ENCODE measurements around the gene STOML1.

The STOML1 gene

DNA sequence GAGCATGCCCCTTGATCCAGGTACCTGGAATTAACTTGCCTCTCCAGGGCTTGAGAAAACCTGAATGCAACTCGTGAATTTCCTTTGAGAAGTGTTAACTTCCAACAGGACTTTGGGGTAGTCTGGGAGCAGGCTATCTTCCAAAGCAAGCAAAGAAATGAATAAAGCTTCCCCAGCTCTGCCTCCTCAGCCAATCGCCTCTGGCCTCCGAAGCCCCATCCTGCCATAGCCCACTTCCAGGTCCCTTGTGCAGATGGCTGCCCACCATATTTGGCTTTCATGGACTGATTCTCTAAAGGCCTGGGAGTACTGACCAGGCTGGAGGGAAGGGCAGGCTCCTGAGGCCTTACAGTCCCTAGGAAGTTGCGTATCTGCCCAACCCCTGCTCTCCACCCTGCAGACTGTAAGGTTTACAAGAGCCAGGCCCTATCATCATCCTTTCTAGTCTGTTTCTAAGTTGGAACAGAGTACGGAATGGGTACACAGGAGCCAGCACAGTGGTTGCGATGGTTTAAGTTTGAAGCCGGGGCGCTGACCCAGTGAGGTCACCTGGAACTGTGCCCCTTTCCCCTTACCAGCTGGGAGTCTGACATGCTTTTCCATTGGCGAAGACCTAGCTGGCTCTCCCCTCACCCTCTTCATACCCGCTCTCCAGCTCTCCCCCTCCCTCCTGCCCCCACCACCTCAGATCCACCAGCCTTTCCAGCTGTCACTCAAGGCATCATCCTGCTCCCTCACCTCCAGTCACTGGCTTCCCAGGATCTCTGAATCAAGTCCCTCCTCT is 1.3 kb upstream of the STOML1 start:
- peak overlapping the region; percentile 97 for H3K4me3 ChIP-seq (ENCODE audit: control insufficient read depth, low read depth, low read length)
- TF ChIP-seq, protein P1, sequence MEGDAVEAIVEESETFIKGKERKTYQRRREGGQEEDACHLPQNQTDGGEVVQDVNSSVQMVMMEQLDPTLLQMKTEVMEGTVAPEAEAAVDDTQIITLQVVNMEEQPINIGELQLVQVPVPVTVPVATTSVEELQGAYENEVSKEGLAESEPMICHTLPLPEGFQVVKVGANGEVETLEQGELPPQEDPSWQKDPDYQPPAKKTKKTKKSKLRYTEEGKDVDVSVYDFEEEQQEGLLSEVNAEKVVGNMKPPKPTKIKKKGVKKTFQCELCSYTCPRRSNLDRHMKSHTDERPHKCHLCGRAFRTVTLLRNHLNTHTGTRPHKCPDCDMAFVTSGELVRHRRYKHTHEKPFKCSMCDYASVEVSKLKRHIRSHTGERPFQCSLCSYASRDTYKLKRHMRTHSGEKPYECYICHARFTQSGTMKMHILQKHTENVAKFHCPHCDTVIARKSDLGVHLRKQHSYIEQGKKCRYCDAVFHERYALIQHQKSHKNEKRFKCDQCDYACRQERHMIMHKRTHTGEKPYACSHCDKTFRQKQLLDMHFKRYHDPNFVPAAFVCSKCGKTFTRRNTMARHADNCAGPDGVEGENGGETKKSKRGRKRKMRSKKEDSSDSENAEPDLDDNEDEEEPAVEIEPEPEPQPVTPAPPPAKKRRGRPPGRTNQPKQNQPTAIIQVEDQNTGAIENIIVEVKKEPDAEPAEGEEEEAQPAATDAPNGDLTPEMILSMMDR (conservative IDR thresholded peaks at IDR 0.05; ENCODE audit: control insufficient read depth, insufficient read depth, low read depth, low read length) = no peak

DNA sequence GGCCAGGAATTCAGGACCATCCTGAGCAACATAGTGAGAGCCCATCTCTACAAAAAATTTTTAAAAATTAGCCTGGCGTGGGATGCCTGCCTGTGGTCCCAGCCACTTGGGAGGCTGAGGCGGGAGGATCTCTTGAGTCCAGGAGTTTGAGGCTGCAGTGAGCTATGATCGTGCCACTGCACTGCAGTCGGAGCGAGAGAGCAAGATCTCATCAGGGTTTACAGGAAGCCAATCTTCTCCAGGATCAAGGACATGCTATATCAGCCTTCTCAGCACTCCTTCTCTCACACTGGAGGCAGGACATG is 451 bp upstream of the STOML1 start:
- TF ChIP-seq, protein P1 (conservative IDR thresholded peaks at IDR 0.05; ENCODE audit: control insufficient read depth, insufficient read depth, low read depth, low read length) = no peak
- no peak for DNase-seq (ENCODE audit: low read depth)
- peak overlapping the region; percentile 27 for H3K4me3 ChIP-seq (ENCODE audit: control insufficient read depth, low read depth, low read length)

More for the DNA sequence above, 1.3 kb upstream of the STOML1 start:
- no peak for DNase-seq (ENCODE audit: low read depth)

DNA sequence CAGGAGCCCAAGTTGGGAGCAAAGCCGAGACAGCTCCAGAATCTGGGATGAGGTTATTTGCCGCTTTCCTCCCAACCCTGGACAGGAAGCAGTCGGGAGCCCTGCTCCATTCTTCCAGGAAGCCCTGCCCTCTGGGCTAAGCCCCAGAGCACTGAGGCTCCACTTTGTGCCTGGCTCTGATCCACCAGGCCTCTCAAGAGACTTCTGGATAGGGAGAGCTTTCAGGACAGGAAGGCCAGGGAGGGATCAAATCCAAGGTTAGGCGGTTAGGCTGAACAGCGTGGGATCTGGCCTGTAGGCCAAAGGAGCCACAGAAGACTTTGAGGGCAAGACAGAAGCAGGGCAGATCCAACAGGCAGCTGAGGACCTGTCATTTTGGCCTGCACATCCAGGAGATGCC is 835 bp downstream of the STOML1 start:
- peak; percentile 88 for DNase-seq (ENCODE audit: low read depth)
- peak overlapping the region; percentile 57 for H3K4me3 ChIP-seq (ENCODE audit: control insufficient read depth, low read depth, low read length)
- TF ChIP-seq, protein P1 (conservative IDR thresholded peaks at IDR 0.05; ENCODE audit: control insufficient read depth, insufficient read depth, low read depth, low read length) = no peak

DNA sequence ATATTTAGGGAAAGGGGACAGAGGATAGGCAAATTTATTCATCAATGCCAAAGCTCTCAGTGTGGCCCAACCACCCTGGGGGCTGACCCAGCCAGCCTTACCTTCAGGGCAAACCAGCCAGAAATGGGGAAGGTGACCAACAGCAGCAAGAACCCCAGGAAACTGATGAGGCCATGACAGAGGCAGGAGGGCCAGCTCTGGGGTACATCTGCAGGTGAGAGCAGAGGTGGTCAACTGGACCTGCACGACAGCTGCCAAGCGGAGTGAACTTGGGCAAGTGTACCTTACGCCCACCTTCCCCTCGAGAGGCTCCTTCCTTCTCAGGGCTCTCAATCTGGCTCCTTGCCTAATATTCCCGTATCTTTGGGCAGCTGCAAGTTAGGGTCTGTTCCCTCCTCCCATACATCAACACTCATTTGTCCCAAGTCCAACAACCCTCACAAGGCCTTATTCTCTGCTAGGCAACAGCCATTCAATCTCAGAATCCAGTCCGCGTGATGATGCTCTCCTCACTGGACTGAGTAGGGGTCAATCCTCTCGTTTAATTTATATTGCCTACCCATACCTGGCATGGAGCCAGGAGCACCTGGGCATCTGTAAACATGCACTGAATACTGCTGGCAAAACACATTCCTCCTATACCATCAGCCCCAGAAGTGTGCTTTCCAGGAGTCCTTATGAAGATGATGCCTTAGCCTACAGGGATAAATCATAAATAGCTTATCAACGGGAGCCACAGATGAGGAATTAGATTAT is 1.7 kb downstream of the STOML1 start:
- TF ChIP-seq, protein P1 (conservative IDR thresholded peaks at IDR 0.05; ENCODE audit: control insufficient read depth, insufficient read depth, low read depth, low read length) = no peak
- DNase-seq (ENCODE audit: low read depth) = no peak
- H3K4me3 ChIP-seq (ENCODE audit: control insufficient read depth, low read depth, low read length) = peak overlapping the region; percentile 20

DNA sequence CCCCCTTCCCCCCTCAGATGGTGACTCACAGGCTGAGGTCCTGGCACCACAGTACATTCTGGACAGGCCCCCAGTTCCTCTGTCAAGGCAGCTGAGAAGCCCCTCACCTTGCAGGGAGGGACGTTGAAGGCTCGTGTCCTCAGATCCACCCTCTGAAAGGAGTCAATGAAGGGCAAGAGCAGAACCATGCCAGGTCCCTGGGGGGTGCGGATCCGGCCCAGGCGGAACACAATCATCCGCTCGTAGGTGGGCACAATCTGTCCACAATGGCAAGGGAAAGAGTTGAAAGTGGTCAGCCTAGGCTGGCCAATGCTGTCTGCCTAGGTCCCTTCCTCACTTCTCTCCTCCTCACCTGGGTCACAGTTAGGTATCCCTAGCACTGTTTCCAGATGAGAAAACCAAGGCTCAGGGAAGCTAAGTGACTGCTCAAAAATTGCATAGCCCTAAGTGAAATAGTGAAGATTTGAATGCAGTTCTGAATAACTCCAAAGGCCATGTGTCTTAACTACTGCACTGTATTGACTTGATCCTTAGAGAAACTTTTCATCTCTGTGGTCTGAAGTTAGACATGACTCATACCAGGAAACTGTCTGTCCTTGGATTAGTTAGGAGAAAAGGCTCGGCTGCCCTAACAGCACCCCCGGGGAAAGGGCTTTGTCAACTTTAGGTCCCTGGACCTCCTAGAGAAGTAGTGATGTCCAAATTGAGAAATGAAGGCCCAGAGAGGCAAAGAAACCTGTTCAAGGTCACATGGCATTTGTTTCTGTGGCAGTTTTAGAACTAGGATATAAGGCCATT is 2.9 kb downstream of the STOML1 start:
- H3K4me3 ChIP-seq (ENCODE audit: control insufficient read depth, low read depth, low read length) = no peak overlapping the region
- DNase-seq (ENCODE audit: low read depth) = peak; percentile 88
- TF ChIP-seq, protein P1 (conservative IDR thresholded peaks at IDR 0.05; ENCODE audit: control insufficient read depth, insufficient read depth, low read depth, low read length) = no peak

DNA sequence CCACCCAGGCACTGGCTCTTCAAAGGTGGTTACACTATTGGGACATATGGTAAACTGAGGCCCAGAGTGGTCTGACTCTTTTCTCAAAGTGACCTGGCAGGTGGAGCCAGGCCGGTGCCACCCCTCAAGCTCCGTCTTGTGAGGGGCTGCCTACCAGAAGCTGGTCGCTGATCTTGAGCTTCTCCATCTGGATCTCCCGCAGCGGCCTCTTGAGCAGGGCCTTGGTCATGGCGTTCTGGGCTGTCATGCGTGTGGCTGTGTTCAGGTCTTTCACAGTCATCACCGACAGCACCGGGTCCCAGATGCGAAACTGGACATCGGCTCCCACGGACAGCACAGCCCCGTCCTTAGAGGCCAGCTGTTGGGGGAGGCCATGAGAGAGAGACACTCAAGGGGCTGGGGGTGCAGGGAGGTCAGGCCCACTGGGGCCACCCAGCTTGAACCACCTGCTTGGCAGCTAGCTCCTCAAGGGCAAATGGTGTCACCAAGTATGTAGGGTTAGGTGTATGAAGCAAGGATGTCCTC is 3.6 kb downstream of the STOML1 start:
- TF ChIP-seq, protein P1 (conservative IDR thresholded peaks at IDR 0.05; ENCODE audit: control insufficient read depth, insufficient read depth, low read depth, low read length) = no peak
- no peak for DNase-seq (ENCODE audit: low read depth)
- H3K4me3 ChIP-seq (ENCODE audit: control insufficient read depth, low read depth, low read length) = no peak overlapping the region

Data from fibroblast of mammary gland (primary cell).